ENCODE results near the gene S100A14. TPM values are rescaled to one million over a fixed set of nuclear protein-coding genes. Genes with fewer than 3 reads are reported as not detected.
A peak's percentile ranks its signal among the peaks of the same experiment; 100 is the strongest.

Gene S100A14
- total RNA-seq (ENCODE audit: low replicate concordance), result 0.18 TPM in 1 of 2 replicates, not detected in the other

- TF ChIP-seq CTCF (IDR thresholded peaks at IDR 0.05; ENCODE audit: insufficient read depth, low read length), result no peak
- no peak for DNase-seq (ENCODE audit: low read depth)
- H3K4me3 ChIP-seq (ENCODE audit: low read depth, low read length), result no peak within 1 kb of the TSS
Measured at GRCh38 chr1:153616144-153616916, at the start of gene S100A14. Gene S100A14 (minus strand): TSS chr1:153616325. CDS start chr1:153615858, 467 bp downstream.

DNA sequence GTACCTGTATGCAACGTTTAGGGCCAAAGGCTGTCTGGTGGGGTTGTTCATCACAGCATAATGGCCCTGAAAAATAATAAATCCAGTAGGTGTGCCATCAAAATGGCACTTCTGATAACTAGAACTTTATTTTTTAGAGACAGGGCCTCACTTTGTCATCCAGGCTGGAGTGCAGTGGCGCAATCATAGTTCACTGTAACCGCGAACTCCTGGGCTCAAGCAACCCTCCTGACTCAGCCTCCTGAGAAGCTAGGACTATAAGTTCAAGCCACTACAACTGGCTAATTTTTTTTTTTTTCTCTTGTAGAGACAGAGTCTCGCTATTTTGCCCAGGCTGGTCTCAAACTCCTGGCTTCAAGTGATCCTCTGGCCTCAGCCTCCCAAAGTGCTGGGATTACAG is 47.1 kb upstream of the S100A14 start:
- TF ChIP-seq CTCF (IDR thresholded peaks at IDR 0.05; ENCODE audit: insufficient read depth, low read length), result no peak
- no peak overlapping the region for H3K4me3 ChIP-seq (ENCODE audit: low read depth, low read length)
- peak; percentile 38 for DNase-seq (ENCODE audit: low read depth)

DNA sequence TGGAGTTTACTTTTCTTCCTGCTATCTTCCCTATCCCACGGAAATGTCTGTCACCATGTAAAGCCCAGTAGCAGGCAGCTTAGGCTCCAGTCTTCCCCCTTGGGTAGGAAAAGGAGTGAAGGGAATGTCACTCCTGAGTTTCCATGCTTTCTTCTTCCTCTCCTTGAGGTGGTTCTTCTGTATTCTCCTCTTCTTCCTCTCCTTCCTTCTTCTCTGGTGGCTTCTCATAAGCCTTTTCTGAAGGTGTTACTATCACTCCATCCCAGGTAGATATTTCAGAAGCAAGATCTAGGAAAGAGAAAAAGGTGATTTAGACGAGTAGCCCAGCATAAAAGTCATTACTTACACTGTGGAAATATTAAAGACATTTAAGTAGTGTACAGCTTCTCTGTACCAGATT is 46.1 kb upstream of the S100A14 start:
- no peak overlapping the region for H3K4me3 ChIP-seq (ENCODE audit: low read depth, low read length)
- no peak for DNase-seq (ENCODE audit: low read depth)
- no peak for TF ChIP-seq CTCF (IDR thresholded peaks at IDR 0.05; ENCODE audit: insufficient read depth, low read length)

DNA sequence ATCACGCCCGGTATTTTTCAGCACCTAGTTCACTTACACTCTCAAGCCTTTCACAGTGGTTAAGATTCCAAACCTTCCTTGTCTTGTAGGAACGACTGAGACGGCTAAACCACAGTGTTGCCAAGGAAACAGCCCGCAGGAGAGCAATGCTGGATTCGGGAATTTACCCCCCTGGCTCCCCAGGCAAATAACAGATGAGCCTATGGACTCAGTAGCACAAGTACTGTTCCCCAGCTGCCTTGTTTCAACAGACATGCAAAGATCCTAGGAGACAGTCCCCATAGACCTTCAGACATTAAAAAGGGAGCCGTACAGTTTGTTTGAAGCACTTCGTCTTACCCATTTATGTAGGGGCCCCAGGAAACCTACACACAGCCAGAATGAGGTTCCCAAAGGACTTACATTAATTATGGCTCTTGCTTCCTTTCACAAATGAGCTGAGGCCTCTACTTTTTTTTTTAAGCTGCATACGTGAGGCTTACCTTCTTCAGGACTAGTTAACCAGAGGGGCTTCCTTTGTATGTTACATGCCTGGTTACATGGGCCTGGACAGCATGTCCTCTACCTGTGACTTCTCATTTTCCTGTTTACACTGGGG is 45.1 kb upstream of the S100A14 start:
- TF ChIP-seq CTCF (IDR thresholded peaks at IDR 0.05; ENCODE audit: insufficient read depth, low read length), result no peak
- DNase-seq (ENCODE audit: low read depth), result no peak
- H3K4me3 ChIP-seq (ENCODE audit: low read depth, low read length), result no peak overlapping the region

GRCh38 chr1:153659656-153660055 is 43.5 kb upstream of the S100A14 start:
- no peak for DNase-seq (ENCODE audit: low read depth)
- peak overlapping the region; percentile 96 for H3K4me3 ChIP-seq (ENCODE audit: low read depth, low read length)
- TF ChIP-seq CTCF (IDR thresholded peaks at IDR 0.05; ENCODE audit: insufficient read depth, low read length), result no peak

DNA sequence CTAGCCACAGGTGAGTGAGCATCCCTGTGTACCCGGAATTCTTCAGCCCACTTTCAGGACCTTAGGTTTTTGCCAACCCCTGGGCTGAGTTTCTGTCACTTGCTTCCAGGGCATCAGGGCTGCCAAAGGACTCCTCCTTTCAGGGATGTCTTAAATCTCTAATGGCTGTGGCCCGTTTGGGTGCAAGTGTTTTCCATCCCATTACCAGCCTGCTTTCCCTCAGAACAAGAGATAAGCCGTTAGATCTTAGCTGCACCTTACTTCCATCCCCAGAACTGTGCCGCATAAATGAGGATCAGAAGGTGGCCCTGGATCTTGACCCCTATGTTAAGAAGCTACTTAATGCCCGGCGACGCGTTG is 43.0 kb upstream of the S100A14 start:
- peak overlapping the region; percentile 96 for H3K4me3 ChIP-seq (ENCODE audit: low read depth, low read length)
- no peak for DNase-seq (ENCODE audit: low read depth)
- no peak for TF ChIP-seq CTCF (IDR thresholded peaks at IDR 0.05; ENCODE audit: insufficient read depth, low read length)
